ENCODE measurements around the gene XPO4. TPM values are rescaled to one million over a fixed set of nuclear protein-coding genes. Genes with fewer than 3 reads are reported as not detected.

XPO4 gene
- total RNA-seq, 4 donors from 2014 or later = 11.7 to 25.2 (median 13.3) TPM

GRCh38 chr13:20840568-20840967, 62.0 kb downstream of the XPO4 start:
- in situ Hi-C loops (cut with MboI; ENCODE audit: low pct_ligation_motif_present in 1 of 4, low pct_unique_long_range_greater_than_20kb in 1 of 4, low sequenced_read_pairs in 3 of 4) = loop anchor here in 1 of 4 donors (25.0 kb wide), 1 partner anchor 353 kb away; no protein-coding TSS in a partner anchor
- H3K4me3 ChIP-seq = no peak overlapping the region
- H3K9me3 ChIP-seq = no peaks in the 10 kb centered on the region
- H3K27ac ChIP-seq = no peak overlapping the region
- no peaks in the 10 kb centered on the region for H3K27me3 ChIP-seq
- TF ChIP-seq CTCF (IDR thresholded peaks at IDR 0.05) (no peak), POLR2A (IDR thresholded peaks at IDR 0.05) (no peak), POLR2AphosphoS5 (IDR thresholded peaks at IDR 0.05) (no peak), EP300 (IDR thresholded peaks at IDR 0.05; ENCODE audit: low read depth) (no peak)
- DNase-seq = no peak
- no peaks in the 10 kb centered on the region for H3K4me1 ChIP-seq
- intact Hi-C loops (cut with DNase I; ENCODE audit: low total_unique reads) = no loop called here
- H3K36me3 ChIP-seq = peaks cover 0 to 7% (median 3%) of the 10 kb centered on the region in 4 donors

GRCh38 chr13:20833900-20834679, 68.5 kb downstream of the XPO4 start:
- H3K4me1 ChIP-seq = peaks cover 0 to 10% (median 7%) of the 10 kb centered on the region in 4 donors
- no peaks in the 10 kb centered on the region for H3K27me3 ChIP-seq
- intact Hi-C loops (cut with DNase I; ENCODE audit: low total_unique reads) (no loop called here), in situ Hi-C loops (cut with MboI; ENCODE audit: low pct_ligation_motif_present in 1 of 4, low pct_unique_long_range_greater_than_20kb in 1 of 4, low sequenced_read_pairs in 3 of 4) (loop anchor here in 1 of 4 donors (25.0 kb wide), 1 partner anchor 347 kb away; no protein-coding TSS in a partner anchor)
- TF ChIP-seq EP300 (IDR thresholded peaks at IDR 0.05; ENCODE audit: low read depth) (no peak), POLR2A (IDR thresholded peaks at IDR 0.05) (no peak), POLR2AphosphoS5 (IDR thresholded peaks at IDR 0.05) (no peak), CTCF (IDR thresholded peaks at IDR 0.05) (no peak)
- no peak overlapping the region for H3K27ac ChIP-seq
- H3K4me3 ChIP-seq = no peak overlapping the region
- WGBS, 2 donors (ENCODE audit: low coverage in 1 of 2) = 90 to 95% methylated on average over 7 of the region's 7 CpGs
- no peaks in the 10 kb centered on the region for H3K9me3 ChIP-seq
- no peaks in the 10 kb centered on the region for H3K36me3 ChIP-seq
- no peak for DNase-seq

- TF ChIP-seq POLR2AphosphoS5 (IDR thresholded peaks at IDR 0.05) (no peak), CTCF (IDR thresholded peaks at IDR 0.05) (no peak), EP300 (IDR thresholded peaks at IDR 0.05; ENCODE audit: low read depth) (no peak), POLR2A (IDR thresholded peaks at IDR 0.05) (no peak)
- no peaks in the 10 kb centered on the region for H3K27me3 ChIP-seq
- intact Hi-C loops (cut with DNase I; ENCODE audit: low total_unique reads) = no loop called here
- no peaks in the 10 kb centered on the region for H3K9me3 ChIP-seq
- H3K4me3 ChIP-seq = no peak overlapping the region
- DNase-seq = no peak
- no peak overlapping the region for H3K27ac ChIP-seq
- whole genome bisulfite sequencing, 2 donors (ENCODE audit: low coverage in 1 of 2) = 86 to 88% methylated on average over 3 of the region's 3 CpGs
- no peaks in the 10 kb centered on the region for H3K36me3 ChIP-seq
- H3K4me1 ChIP-seq = peaks cover 0 to 17% (median 7%) of the 10 kb centered on the region in 4 donors
- in situ Hi-C loops (cut with MboI; ENCODE audit: low pct_ligation_motif_present in 1 of 4, low pct_unique_long_range_greater_than_20kb in 1 of 4, low sequenced_read_pairs in 3 of 4) = loop anchor here in 1 of 4 donors (25.0 kb wide), 1 partner anchor 346 kb away; no protein-coding TSS in a partner anchor
Measured at GRCh38 chr13:20832861-20833260, 69.7 kb downstream of the XPO4 start.

GRCh38 chr13:20831933-20832332, 70.6 kb downstream of the XPO4 start:
- Histone ChIP-seq H3K4me3 (no peak overlapping the region), H3K27ac (no peak overlapping the region), H3K27me3 (no peaks in the 10 kb centered on the region), H3K9me3 (no peaks in the 10 kb centered on the region), H3K36me3 (no peaks in the 10 kb centered on the region), H3K4me1 (peaks cover 0 to 19% (median 7%) of the 10 kb centered on the region in 4 donors)
- 67 to 70% methylated on average over 3 of the region's 3 CpGs for WGBS, 2 donors (ENCODE audit: low coverage in 1 of 2)
- TF ChIP-seq POLR2A (IDR thresholded peaks at IDR 0.05) = no peak
- TF ChIP-seq EP300 (IDR thresholded peaks at IDR 0.05; ENCODE audit: low read depth) = no peak
- TF ChIP-seq POLR2AphosphoS5 (IDR thresholded peaks at IDR 0.05) = no peak
- no peak for TF ChIP-seq CTCF (IDR thresholded peaks at IDR 0.05)
- intact Hi-C loops (cut with DNase I; ENCODE audit: low total_unique reads) (no loop called here), in situ Hi-C loops (cut with MboI; ENCODE audit: low pct_ligation_motif_present in 1 of 4, low pct_unique_long_range_greater_than_20kb in 1 of 4, low sequenced_read_pairs in 3 of 4) (loop anchor here in 1 of 4 donors (25.0 kb wide), 1 partner anchor 345 kb away; no protein-coding TSS in a partner anchor)
- DNase-seq = no peak
